HG03064 (cell line): ENCODE measurements around the gene KDM8.

Source experiments
- ATAC-seq: cut with Tn5 transposase; IDR thresholded peaks from one replicate; pipeline ENCODE4 v1.9.1; 2021; ENCODE audit warnings: low read depth; ENCODE audit not compliant: unreplicated experiment

The KDM8 gene

DNA sequence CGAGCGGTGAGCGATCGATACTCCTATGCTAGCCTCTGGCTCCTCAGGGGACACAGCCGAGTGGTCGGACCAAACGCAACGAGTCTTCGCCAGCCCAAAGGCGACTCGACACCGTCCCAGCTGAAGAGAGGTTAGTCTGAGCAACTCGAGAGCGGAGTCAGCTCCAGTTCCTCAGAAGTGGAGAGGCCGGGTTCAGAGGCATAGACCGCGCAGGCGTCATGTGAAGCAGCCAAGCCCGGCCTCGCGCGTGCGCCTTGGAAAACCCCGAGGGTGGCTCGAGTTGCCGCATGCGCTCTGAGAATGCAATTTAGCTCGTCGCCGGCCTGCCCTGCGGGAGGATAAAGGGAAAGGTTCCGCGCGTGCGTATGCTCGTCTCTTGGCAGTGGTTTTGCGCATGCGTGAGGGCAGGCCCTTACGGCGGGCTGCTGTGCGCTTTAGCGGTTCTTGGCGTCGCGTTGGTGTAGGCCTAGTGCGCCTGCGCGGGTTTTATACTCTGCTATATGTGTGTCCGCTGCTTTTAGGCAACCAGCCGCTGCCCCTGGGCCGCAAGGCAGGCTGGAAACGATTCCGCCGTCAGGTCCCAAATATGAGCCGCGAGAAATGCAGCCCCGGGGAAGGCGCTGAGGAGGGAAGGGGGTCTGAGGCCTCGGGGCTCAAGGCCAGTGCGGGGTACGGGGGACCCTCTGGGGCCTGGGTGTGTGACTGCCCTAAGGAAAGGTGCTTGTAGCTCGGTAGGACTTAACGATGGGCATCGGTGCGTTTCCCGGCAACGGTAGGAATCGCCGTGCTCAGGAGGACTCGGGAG lies at the start of gene KDM8:
Gene KDM8, plus strand, starts transcription at position 20 of the 805 bp plus-strand sequence. CDS start 6,598 bp downstream, outside the sequence.
- peak; percentile 56 for ATAC-seq

DNA sequence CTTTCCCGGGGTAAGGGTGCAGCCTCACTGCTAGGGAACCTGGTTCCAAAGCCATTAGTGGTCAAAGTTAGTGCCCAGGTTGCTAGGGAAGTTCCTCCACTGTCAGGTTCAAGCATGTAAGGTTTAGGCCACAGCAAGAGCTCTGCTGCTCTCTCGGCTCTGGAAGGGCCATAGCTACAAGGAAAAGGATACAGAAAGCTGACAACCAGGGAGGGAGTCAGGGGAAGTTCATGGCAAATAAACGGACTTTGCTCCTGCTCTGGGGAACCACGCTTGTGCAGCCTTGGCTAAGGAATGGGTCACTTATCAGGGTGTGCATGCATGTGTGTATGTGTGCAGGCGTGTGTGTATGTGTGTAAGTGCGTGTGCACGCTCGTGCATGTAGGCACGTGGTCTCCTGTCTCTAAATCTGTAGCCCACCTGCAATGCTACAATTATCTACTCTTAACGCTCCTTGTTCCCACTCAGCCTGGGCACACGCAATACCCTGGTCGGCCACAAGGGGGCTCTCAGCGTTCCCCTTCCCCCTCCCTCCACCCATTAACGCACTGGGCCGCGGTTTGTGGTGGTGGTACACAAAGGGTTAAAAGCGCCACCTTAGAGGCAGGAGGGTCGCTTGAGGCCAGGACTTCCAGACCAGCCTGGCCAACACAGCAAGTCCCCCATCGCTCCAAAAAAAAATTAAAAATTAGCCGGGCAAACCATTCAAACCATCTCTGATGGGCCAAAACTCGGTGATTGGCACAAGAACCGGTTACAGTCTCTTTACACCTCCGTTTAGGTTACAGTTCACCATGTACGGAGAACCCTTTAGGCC lies 48.4 kb upstream of the KDM8 start:
- ATAC-seq = no peak

DNA sequence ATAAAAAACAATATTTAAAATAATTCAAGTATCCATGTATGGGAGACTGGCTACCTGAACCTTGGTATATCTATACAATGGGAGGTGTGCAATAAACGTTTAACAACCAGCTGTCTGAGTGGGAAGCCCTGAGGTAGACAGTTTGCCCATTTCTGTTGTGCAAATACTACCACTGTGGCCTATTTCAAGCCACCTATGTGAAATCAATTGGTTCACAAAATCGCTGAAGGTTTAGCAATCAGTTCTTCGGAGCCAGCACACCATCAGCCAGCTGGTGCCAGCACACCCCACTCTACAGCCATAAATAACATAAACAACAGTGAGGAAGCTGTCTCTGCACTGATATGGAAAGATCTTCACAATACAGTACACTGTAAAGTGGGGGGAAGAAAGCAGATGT lies 46.7 kb upstream of the KDM8 start:
- ATAC-seq = no peak

DNA sequence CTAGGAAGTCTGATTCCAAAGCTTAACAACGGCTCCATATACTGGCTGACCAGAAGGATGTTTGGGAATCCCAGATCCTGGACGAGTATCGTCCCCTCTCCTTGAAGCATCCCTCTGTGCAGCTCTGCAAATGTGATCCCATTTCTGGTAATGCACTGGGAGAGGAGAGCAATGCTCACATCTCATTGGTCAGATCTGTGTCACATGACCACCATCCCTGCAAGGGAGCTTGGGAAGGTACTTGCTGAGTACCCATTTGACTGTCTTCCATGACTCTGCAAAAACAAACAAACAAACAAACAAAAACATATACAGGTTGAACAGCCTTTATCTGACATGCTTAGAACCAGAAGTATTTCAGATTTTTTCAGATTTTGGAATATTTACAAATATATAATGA lies 41.9 kb upstream of the KDM8 start:
- ATAC-seq = no peak

DNA sequence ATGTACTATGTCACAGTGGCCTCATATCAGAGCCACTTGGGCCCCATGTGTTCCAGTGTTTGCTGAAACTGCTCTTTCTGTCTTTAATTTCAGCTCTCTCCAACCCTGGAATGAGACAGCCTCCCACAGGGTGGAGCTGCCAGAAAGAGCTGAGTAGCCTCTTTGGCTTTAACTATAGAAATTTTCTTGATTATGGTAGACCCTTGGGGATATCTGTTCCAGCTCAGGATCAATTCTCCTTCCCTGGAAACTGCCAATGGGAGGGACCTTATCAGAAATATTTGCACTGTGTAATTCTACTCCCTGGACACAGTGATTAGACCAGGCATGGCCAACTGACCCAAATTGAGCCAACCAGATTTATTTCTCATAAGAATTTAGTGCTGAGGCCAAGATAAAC lies 39.0 kb upstream of the KDM8 start:
- no peak for ATAC-seq

DNA sequence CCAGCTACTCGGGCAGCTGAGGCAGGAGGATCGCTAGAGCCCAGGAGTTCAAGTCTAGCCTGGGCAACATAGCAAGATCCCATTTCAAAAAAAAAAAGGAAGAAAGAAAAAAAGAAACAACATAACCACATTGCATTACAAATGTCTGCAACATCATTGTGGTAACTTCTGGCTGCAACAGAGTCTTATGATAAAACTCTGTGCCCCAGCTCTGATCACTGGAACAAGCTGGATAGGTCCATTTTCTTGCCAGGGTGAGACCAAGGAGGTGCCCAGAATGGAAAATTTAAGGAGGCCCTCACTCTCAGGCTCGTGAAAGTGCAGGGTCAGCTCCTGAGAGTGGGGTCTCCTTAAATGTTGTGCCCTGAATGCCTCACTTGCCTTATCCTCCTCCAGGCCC lies 37.8 kb upstream of the KDM8 start:
- ATAC-seq = no peak

DNA sequence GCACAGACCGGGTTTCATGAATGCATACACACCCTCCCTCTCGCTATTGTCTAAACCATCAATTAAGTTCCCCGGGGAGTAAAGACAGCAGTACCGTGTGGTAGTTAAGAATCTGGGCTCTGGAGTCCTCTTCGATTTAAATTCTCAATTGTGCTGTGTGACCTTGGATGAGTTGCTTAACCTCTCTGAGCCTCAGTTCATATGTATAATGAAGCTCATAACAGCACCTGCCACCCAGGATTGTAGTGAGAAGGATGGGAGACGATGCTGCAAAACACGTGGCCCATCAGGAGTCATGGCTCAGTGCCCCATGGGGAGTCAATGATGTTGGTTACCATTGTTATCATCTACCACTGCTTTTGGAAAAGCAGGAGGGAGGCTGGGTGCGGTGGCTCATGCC lies 34.5 kb upstream of the KDM8 start:
- no peak for ATAC-seq

DNA sequence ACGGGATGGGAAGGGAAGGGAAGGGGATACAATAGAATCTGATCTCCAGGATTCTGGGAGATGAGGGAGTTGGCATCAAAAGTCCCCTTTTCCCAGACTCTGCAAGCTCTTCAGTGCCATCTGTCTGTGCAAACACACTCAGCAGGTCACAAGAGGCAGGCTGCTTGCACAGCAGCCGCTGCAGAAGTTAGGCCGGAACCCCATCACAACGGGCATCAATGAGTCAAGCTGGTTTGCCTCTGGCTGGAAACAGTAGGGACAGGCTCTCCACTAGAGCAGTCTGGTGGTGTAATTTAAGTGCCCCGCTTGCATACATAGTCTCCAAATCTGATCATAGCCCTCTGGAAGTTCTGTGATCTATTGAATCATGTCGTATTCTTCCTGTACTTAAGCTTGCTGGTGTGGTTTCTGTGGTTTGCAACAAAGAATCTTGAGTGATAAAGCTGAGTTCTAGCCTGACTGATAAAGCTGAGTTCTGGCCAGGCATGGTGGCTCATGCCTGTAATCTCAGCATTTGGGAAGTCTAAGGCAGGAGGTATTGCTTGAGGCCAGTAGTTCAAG lies 33.7 kb upstream of the KDM8 start:
- no peak for ATAC-seq

DNA sequence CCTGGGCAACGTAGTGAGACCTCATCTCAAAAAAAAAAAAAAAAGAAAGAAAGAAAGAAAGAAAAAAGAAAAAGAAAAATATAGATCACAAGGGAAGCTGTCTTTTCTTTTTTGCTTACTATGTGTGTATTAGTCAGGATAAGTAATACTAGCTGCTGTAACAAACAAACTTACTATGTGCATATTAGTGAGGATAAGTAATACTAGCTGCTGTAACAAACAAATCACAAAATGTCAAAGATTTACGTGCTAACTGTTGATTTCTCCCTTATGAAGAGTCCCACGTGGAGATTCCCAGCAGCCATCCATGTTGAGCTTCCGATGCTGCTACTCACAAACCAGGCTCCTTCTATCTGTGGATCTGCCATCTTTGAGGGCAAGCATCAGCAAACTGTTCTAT lies 31.7 kb upstream of the KDM8 start:
- no peak for ATAC-seq

DNA sequence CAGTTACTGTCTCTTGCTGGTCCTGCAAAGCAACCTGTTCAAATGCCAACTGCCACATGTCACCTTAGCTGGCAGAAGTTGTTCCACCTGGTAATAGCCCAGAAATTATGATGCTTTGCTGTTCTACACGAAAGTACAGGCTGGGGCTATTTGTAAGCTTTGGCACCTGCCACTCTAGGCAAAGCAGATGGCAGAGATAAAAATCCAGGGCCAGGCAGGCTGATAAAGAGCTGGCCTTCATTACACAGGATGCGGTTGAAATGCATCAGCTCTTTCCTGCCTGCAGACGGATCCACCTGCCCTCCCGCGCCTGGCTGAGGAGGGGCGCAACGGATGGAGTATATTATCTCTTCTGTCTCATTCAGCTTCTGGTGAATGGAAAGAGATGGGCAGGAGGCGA lies 29.3 kb upstream of the KDM8 start:
- no peak for ATAC-seq

DNA sequence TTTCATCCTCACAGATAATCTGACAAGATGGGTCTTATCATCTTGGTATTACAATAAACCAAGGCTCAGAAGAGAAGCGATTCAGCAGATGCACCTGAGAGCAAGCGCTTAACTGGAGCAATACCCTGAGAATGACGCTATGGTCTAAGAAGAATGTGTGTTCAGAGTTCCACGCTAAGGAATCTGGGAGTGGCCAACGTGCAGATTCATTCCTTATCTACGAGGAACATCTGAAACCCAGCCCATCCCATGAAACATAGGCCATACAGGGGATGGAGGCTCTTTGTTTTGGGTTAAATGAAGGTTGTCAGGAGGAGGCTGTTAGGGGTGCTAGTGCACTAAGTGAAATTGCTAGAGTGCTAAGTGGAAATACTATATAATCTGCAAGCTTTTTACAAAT lies 28.5 kb upstream of the KDM8 start:
- no peak for ATAC-seq

DNA sequence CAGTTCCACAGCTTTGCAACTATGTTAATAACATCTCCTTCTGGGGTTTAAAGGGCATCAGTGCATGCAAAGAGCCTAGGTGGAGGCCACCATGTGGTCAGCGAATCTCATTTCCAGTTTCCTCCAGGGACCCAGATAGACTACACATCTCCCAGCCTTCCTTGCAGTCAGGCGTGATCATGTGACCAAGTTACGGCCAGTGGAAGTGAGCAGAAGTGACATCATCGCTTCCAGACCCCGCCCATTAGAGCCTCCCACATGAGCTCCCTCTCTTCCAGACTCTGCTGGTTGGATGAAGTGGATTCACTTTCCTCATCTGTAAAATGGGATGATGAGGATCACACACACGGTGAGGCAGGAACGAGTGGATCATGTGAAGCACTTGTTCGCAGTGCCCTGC lies 27.4 kb upstream of the KDM8 start:
- no peak for ATAC-seq

DNA sequence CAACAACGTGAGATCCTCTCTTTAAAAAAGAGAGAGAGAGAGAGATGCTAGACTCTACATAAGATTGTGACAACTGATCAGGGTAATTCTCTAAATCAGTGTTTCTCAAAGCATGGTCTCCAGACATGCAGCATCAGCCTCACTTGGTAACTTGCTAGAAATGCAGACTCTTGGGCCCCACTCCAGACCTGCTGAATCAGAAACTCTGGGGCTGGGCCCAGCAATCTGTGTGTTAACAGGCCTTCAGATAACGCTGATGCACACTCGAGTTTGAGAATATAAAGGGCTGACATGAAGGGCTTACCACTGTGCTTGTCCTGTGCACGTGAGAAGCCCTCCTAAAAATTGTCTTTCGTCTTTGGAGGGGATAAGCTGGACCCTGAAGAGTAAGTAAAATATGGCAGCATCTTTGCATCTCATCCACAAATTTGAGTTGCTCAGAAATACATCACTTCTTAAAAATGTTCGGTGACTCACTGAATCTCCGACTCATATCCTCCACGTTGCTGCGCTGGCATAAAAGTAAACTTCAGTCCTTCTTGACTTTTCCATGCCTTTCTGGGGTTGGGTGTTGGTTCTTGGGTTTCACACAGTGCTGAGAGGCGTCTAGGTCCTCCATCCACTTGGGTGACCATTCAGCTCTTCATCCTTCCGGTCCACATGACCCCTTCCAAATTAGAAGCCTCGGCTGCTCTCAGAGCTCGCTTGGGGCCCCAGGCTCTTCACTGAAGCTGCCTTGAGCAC lies 26.1 kb upstream of the KDM8 start:
- no peak for ATAC-seq

DNA sequence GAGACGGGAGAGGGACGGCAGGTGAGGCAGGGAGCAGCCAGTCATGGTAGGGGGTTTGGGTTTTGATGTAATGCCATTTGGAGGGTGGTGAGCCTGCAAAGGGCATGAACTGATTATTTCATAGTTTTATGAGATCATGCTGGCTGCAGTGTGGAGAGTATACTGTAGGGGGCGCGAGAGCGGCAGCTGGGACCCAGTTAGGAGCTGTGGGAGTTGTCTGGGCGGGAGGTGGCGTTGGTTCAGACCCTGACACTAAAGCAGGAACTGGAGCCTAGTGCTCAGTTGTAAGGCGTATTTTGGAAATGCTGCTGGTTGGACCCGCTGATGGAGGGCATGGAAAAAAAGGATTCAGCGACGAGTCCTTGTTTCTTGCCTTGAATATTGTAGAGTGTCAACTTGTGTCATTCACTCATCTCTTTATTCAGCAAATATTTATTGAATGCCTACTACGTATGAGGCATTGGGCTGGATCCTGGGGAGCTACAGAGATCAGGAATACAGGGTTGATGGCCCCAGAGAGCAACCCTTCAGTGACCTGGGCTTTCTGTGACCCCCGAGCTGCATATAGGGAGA lies 23.7 kb upstream of the KDM8 start:
- ATAC-seq = no peak

DNA sequence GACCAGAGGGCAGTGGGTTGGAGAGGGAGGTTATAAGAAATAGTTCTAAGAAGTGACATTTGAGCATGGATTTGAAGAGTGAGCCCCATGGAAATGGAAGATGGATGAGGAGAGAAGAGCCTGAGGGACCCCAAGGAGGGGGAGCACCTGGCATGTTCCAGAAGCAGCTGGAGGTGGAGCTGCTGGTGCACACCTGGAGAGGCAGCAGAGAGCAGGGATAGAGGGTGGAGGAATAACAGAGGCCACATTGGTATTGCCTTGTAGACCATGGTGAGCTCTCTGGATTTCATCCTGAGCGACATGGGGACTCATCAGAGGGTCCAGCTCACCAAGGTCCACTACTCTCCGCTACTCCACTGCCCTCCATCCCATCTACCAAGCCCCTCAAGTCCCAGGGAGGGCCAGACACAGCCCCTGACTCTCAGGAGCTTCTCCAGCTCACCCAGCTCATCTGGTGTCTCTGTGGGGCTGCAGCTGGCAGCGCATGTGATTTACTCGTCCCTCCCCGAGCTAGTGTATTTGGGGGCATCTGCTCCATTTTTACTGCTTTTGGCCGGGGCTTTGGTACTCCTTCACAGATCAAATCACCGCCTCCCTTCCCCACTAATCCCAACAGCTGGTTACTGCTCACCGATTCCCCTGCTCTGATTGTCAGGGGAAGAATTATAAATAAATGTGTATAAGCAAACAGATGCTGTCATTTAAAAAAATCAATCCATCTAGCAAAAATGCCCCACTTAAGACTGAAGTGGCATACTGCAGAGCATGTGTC lies 22.1 kb upstream of the KDM8 start:
- ATAC-seq = no peak

DNA sequence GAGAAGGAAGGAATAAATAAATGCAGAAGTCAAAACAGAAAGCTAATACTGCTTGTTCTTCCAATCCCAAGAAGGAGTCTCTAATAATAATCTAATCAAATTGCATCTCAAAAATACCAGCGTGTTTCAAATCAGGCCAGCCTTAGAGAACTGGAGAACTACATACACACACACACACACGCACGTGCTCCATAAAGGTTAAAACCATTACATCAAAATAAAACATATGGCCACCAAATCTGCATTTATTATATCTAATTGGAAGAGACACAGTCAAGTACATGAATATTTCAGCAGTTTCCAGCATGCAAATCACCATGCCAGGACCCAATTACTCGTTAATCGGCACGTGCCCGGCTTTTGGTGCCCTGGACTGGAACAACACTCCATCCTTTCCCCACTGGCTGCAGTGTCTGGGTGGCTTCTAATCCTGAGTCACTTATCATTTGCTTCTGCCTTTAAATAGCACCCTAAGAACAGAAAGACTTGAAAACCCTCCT lies 20.4 kb upstream of the KDM8 start:
- no peak for ATAC-seq

DNA sequence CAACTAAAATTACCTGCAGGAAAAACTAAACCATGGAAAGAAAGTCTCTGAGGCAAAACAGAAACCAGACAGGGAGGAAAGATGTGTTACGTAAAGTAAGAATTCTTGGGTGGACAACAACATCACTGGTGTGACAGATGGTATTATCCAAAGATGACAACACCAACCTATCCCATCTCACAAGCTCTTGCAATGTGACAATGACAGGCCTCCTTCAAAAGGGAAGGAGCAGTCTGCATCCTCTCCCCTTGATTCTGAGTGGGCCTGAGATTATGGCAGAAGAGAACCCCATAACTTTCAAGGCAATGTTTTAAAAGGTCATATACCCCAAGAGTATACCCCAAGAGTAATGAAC lies 17.6 kb upstream of the KDM8 start:
- ATAC-seq = no peak

DNA sequence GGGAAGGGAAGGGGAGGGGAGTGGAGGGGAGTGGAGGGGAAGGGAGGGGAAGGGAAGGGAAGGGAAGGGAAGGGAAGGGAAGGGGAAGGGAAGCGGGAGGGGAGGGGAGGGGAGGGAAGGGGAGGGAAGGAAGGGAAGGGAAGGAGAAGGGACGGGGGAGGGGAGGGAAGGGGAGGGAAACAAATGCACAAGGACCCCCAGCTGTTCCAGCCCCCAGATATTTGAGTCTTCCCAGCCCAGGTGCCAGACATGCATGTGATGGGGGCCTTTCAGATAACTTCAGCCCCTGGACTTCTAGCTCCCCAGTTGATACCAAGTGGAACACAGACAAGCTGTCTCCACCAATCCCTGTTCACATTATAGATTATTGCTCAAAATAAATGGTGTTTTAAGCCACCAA lies 14.7 kb upstream of the KDM8 start:
- no peak for ATAC-seq

DNA sequence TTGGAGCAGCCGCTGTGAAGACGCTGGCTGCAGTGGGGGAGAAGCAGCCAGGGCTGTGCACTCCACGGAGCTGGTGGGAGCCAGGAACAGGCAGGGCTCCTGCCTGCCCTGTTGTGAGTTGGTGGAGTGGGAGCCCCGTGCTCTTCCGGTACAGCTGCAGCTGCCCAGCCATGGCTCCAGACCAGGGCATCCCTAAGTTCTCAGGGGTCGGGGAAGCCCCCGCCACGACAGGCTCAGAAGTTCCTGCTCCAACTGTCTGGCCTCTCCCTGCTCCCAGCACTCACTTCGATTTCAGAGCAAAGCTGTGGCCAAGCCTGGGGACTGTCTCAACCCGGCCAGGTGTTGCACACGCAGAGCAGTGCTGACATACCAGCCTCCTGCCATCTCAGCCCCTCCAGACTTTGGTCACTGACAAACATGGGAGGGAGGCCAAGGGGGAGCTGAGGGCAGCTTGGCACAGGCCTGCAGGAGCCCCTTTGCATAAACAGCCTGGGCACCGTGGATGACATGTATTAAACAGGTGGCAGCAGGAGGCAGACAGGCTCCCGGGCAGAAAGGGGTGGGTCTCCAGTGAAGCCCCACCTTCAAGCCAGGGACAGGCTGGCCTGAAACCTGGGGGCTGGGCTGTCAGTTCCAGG lies 13.9 kb upstream of the KDM8 start:
- no peak for ATAC-seq
